Pons (tissue), 1 donor: Measurements from ENCODE around the gene RPS6KA4.
"Not testable (repeated sequence)": the region's sequence is repeated elsewhere in the genome, so short reads cannot be mapped to it uniquely, and the experiment has no call there.

Source experiments
- DNase-seq: peaks from one replicate; pipeline ENCODE4 v3.0.0-alpha.2; 2016; ENCODE audit warnings: low spot score

RPS6KA4 gene

GRCh38 chr11:64358907-64359711 lies at the start of gene RPS6KA4:
Gene RPS6KA4 (plus strand): TSS chr11:64359162. CDS start chr11:64359236, 74 bp downstream.
- DNase-seq, result peak; percentile 62

DNA sequence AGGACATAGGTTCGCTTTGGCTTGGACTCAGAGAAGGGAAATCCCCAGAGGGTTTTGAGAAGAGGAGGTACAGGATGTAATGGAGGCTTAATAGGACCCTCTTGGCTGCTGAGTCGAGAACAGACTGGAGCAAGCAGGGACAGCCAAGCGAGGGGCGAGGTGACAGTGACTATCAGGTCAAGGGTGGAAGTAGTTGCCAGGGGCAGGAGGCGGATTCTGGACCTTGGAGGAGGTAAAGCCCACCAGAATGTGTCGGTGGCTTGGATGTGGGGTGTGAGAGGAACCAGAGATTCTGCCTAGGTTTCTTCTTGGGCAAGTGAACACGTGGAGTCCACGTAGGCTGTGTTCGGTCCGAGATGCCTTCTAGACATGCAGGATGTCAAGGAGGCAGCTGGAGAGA lies 46.0 kb upstream of the RPS6KA4 start:
- DNase-seq, result no peak

GRCh38 chr11:64313491-64314145 lies 45.3 kb upstream of the RPS6KA4 start:
- no peak for DNase-seq

GRCh38 chr11:64314146-64314804 lies 44.7 kb upstream of the RPS6KA4 start:
- DNase-seq, result no peak

DNA sequence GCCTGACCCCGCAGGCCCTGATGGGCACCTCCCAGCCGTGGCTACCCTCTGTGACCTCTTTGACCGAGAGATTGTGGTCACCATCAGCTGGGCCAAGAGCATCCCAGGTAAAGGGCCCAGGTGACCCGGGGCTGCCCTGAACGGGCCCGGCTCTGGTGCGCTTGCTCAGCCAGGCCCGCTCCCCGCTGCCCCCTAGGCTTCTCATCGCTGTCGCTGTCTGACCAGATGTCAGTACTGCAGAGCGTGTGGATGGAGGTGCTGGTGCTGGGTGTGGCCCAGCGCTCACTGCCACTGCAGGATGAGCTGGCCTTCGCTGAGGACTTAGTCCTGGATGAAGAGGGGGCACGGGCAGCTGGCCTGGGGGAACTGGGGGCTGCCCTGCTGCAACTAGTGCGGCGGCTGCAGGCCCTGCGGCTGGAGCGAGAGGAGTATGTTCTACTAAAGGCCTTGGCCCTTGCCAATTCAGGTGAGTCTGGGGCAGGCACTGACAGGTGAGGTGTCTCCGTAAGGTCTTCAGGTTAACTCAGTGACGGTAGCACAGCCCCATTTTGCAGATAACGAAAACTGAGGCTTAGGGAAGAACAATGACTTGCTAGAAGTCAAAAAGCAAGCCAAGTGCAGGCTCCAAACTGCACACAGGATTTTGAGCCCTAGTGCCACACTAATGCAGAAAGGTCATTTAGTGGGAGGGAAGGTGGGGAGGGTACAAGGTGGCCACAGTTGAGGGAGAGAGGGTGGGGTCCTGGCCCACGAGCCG lies 44.0 kb upstream of the RPS6KA4 start:
- DNase-seq, result no peak

DNA sequence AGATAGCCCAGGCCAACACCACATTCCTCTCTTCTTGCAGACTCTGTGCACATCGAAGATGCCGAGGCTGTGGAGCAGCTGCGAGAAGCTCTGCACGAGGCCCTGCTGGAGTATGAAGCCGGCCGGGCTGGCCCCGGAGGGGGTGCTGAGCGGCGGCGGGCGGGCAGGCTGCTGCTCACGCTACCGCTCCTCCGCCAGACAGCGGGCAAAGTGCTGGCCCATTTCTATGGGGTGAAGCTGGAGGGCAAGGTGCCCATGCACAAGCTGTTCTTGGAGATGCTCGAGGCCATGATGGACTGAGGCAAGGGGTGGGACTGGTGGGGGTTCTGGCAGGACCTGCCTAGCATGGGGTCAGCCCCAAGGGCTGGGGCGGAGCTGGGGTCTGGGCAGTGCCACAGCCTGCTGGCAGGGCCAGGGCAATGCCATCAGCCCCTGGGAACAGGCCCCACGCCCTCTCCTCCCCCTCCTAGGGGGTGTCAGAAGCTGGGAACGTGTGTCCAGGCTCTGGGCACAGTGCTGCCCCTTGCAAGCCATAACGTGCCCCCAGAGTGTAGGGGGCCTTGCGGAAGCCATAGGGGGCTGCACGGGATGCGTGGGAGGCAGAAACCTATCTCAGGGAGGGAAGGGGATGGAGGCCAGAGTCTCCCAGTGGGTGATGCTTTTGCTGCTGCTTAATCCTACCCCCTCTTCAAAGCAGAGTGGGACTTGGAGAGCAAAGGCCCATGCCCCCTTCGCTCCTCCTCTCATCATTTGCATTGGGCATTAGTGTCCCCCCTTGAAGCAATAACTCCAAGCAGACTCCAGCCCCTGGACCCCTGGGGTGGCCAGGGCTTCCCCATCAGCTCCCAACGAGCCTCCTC lies 43.1 kb upstream of the RPS6KA4 start:
- not testable (repeated sequence) for DNase-seq

- DNase-seq, result no peak
These were observed 42.2 kb upstream of the RPS6KA4 start for GRCh38 chr11:64316672-64317324.

DNA sequence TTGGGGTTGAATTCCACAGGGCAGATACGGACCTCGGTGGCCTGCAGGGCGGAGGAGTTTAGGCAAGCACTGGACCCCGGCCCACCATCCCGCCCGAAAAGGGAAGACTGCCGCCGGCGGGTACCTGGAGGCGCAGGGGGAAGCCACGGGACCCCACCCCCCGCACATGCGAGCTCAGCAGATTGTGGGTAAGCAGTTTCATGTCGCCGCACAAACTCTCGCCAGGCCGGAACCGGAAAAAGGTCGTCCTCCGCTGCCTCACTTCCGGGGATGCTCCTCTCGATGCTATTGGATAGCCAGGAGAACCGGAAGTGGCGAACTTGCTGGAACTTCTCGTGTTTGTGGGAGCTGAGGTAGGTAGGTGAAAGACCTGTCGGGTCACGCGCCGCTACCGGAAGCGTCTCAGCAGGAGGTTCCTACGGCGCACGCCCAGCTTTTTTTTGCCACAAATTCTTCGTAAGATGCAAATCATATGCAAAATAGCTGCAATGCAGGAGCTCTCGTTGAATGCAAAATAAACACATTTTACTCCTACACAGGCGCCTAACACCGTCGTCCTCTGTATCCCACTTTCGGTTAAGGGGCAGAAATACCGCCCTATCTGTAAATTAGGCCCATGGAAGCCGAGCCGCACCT lies 41.5 kb upstream of the RPS6KA4 start, which contains the start of gene TRMT112:
Gene TRMT112 (minus strand): TSS at position 235 of the 636 bp plus-strand sequence. CDS start 33 bp downstream, at position 202.
- DNase-seq, result peak; percentile 99

DNA sequence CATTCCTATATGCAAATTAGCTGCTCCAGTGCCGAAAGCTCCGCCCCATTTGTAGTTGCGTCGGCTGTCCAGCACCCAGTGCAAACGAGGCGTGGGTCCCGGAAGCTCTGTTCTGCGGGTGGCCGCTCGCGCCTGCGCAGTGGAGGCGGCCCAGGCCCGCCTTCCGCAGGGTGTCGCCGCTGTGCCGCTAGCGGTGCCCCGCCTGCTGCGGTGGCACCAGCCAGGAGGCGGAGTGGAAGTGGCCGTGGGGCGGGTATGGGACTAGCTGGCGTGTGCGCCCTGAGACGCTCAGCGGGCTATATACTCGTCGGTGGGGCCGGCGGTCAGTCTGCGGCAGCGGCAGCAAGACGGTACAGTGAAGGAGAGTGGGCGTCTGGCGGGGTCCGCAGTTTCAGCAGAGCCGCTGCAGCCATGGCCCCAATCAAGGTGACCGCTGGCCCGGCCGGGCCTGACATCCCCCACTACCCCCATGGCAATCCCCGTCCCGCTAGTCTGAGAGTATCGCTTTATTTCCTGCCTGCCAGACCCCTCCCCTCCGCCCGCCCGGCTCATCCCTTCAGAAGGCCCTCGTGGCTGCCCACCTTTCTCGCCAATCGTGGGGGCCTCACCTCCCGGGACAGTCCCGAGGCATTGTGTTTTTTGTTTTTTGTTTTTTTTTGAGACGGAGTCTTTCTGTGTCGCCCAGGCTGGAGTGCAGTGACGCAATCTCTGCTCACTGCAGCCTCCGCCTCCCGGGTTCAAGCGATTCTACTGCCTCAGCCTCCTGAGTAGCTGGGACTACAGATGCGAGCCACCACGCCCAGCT lies 40.8 kb upstream of the RPS6KA4 start, which contains the start of gene PRDX5:
Gene PRDX5 (plus strand): TSS at position 161 of the 805 bp plus-strand sequence. CDS start 95 bp downstream, at position 256.
- peak; percentile 98 for DNase-seq

- DNase-seq, result no peak
These were observed 39.9 kb upstream of the RPS6KA4 start for GRCh38 chr11:64318766-64319761.

DNA sequence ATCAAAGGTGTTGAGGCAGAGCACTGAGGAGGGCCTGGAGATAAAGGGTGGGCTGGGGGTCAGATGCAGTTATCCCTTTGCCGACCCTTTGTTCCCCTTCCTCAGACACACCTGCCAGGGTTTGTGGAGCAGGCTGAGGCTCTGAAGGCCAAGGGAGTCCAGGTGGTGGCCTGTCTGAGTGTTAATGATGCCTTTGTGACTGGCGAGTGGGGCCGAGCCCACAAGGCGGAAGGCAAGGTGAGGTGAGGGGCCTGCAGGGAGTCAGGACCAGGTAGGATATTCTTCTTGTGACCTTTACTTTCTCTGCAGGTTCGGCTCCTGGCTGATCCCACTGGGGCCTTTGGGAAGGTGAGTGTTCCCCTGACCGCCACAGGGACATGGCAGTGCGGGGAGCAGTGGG lies 38.4 kb upstream of the RPS6KA4 start:
- no peak for DNase-seq

DNA sequence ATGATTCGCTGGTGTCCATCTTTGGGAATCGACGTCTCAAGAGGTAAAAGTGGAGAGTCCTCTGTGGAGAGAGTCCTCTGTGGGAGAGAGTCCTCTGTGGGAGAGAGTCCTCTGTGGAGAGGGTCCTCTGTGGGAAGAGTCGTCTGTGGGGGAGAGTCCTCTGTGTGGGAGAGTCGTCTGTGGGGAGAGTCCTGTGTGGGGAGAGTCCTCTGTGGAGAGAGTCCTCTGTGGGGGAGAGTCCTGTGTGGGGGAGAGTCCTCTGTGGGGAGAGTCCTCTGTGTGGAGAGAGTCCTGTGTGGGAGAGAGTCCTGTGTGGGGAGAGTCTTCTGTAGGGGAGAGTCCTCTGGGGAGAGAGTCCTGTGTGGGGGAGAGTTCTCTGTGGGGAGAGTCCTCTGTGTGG lies 37.9 kb upstream of the RPS6KA4 start:
- DNase-seq, result no peak

DNA sequence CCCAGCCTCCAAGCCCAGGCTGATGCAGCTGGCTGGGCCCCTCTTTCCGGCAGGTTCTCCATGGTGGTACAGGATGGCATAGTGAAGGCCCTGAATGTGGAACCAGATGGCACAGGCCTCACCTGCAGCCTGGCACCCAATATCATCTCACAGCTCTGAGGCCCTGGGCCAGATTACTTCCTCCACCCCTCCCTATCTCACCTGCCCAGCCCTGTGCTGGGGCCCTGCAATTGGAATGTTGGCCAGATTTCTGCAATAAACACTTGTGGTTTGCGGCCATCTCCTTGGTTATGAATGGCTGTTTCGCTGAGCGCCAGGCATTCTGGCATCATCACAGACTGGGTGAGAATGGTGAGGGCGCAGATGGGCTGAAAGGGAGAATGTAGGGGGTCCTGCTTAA lies 37.4 kb upstream of the RPS6KA4 start:
- DNase-seq, result no peak

DNA sequence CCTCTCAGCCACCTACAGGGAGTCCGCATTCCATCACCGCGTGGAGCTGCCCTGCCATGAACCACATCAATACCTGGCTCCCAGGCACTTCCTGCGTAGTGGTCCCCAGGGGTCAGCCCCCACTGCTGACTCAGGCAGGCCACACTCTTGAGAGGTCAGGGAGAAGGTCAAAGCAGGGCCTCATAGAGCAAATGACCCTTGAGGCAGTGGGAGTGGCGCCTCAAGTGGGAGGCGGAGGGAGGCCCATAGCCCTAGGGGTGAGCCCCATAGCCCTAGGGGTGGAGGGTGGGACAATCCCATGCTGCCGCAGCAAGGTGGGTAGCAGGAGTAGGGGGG lies 36.1 kb upstream of the RPS6KA4 start:
- DNase-seq, result no peak

DNA sequence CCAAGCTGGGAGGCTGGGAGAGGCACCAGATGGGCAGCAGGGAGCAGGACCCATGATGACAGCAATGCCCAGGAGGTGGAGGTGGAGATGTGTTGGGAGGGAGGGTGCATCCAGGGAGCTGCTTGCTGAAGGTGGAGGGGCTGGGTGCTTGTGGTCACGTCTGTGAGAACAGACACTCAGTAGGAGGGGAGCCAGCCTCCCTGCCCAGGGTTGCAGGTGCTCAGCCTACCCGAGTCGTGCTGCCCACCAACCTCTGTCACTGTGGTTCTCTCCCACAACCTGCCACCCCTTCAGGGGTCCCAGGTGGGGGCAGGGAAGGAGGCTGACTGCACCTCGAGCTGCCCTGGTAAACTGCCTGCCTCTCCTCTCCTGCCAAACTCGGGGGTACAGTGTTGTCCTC lies 35.6 kb upstream of the RPS6KA4 start:
- DNase-seq, result no peak

DNA sequence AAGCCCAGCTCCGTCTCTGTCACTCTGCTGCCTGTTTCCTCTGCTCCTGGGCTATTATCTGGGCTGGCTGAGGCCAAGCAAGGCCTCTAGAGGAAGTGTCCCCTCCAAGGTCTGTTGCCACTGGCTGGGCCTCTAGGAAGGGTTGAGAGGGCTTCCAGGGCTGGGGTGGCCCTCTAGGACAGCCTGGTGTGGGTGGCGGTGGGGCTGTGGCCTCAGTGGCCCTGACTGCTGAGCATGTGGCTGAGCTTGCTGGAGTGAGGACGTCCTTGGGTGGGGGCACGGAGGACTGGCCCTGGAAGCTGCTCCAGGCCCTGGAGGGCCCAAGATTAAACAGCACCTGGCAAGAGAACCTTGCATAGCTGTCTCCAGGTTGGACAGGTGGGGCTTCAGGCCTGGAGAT lies 35.0 kb upstream of the RPS6KA4 start:
- not testable (repeated sequence) for DNase-seq

GRCh38 chr11:64324692-64325469 lies 34.1 kb upstream of the RPS6KA4 start:
- no peak for DNase-seq
